NCI-H1105 (cell line): ENCODE results near the gene GLI1.
"Not testable (repeated sequence)": the region's sequence is repeated elsewhere in the genome, so short reads cannot be mapped to it uniquely, and the experiment has no call there.

Experiments
- DNase-seq: peaks from one replicate; lab custom pipeline; 2025; lab: John Stamatoyannopoulos, UW

Gene GLI1

GRCh38 chr12:57441846-57442427, 17.6 kb upstream of the GLI1 start:
- no peak for DNase-seq

- DNase-seq = not testable (repeated sequence)
Measured at GRCh38 chr12:57444337-57444736, 15.2 kb upstream of the GLI1 start.

- no peak for DNase-seq
Measured at GRCh38 chr12:57444744-57445143, 14.8 kb upstream of the GLI1 start.

GRCh38 chr12:57446292-57446960, 13.2 kb upstream of the GLI1 start:
- DNase-seq = no peak

GRCh38 chr12:57448669-57449068, 10.9 kb upstream of the GLI1 start:
- no peak for DNase-seq

- DNase-seq = no peak
Measured at GRCh38 chr12:57449375-57449774, 10.2 kb upstream of the GLI1 start.

- DNase-seq = no peak
Measured at GRCh38 chr12:57450057-57450456, 9.5 kb upstream of the GLI1 start.

GRCh38 chr12:57451233-57451778, 8.3 kb upstream of the GLI1 start:
- no peak for DNase-seq

- no peak for DNase-seq
Measured at GRCh38 chr12:57452181-57452936, 7.2 kb upstream of the GLI1 start.

- peak; percentile 20 for DNase-seq
Measured at GRCh38 chr12:57452937-57453509, 6.6 kb upstream of the GLI1 start.

GRCh38 chr12:57454213-57454565, 5.4 kb upstream of the GLI1 start:
- DNase-seq = no peak

GRCh38 chr12:57454566-57455373, 4.8 kb upstream of the GLI1 start, which contains the start of gene INHBE:
INHBE (plus strand) TSS chr12:57455307; CDS start chr12:57455537, 230 bp downstream.
- no peak for DNase-seq

- DNase-seq = no peak
Measured at GRCh38 chr12:57455374-57456144, 4.0 kb upstream of the GLI1 start.

- DNase-seq = no peak
Measured at GRCh38 chr12:57456145-57456700, 3.4 kb upstream of the GLI1 start.

- no peak for DNase-seq
Measured at GRCh38 chr12:57456737-57457490, 2.7 kb upstream of the GLI1 start.

- DNase-seq = no peak
Measured at GRCh38 chr12:57458665-57459054, 925 bp upstream of the GLI1 start.

GRCh38 chr12:57459055-57459749, 383 bp upstream of the GLI1 start:
- DNase-seq = peak; percentile 74

GRCh38 chr12:57460468-57460784, 841 bp downstream of the GLI1 start:
- DNase-seq = no peak

- DNase-seq = no peak
Measured at GRCh38 chr12:57460841-57461275, 1.3 kb downstream of the GLI1 start.
